ENCODE measurements around the gene PHF24. TPM values are rescaled to one million over a fixed set of nuclear protein-coding genes. Genes with fewer than 3 reads are reported as not detected.

The PHF24 gene
- total and polyA plus RNA-seq, 10 of the 15 experiments (the other 5 are each of a cell fraction or from before 2014, with no cell fraction given) = 0.02 to 0.04 TPM; not detected in 8

- TF ChIP-seq, protein P1, sequence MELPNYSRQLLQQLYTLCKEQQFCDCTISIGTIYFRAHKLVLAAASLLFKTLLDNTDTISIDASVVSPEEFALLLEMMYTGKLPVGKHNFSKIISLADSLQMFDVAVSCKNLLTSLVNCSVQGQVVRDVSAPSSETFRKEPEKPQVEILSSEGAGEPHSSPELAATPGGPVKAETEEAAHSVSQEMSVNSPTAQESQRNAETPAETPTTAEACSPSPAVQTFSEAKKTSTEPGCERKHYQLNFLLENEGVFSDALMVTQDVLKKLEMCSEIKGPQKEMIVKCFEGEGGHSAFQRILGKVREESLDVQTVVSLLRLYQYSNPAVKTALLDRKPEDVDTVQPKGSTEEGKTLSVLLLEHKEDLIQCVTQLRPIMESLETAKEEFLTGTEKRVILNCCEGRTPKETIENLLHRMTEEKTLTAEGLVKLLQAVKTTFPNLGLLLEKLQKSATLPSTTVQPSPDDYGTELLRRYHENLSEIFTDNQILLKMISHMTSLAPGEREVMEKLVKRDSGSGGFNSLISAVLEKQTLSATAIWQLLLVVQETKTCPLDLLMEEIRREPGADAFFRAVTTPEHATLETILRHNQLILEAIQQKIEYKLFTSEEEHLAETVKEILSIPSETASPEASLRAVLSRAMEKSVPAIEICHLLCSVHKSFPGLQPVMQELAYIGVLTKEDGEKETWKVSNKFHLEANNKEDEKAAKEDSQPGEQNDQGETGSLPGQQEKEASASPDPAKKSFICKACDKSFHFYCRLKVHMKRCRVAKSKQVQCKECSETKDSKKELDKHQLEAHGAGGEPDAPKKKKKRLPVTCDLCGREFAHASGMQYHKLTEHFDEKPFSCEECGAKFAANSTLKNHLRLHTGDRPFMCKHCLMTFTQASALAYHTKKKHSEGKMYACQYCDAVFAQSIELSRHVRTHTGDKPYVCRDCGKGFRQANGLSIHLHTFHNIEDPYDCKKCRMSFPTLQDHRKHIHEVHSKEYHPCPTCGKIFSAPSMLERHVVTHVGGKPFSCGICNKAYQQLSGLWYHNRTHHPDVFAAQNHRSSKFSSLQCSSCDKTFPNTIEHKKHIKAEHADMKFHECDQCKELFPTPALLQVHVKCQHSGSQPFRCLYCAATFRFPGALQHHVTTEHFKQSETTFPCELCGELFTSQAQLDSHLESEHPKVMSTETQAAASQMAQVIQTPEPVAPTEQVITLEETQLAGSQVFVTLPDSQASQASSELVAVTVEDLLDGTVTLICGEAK (IDR thresholded peaks at IDR 0.05; ENCODE audit: borderline replicate concordance) = no peak
- TF ChIP-seq POLR2AphosphoS5 (IDR thresholded peaks at IDR 0.05; ENCODE audit: low read length) (no peak), STAT3 (IDR thresholded peaks at IDR 0.05; ENCODE audit: low read depth, low read length) (no peak), NR2C2 (IDR thresholded peaks at IDR 0.05; ENCODE audit: borderline replicate concordance, control insufficient read depth, insufficient read length, low read depth) (no peak), IRF3 (IDR thresholded peaks at IDR 0.05) (no peak)
These were observed 68.6 kb downstream of the PHF24 start (continued) for GRCh38 chr9:35026671-35027070.

- 95% methylated on average over 1 of the region's 1 CpG for WGBS (ENCODE audit: insufficient coverage, insufficient replicate concordance, low lambda C conversion rate, missing lambda C conversion rate)
- no peak overlapping the region for H3K4me3 ChIP-seq
- H2AFZ ChIP-seq (ENCODE audit: control insufficient read depth, low read depth, low read length) = no peak overlapping the region
- H3K9ac ChIP-seq (ENCODE audit: control insufficient read depth, insufficient read depth, low read length) = no peak overlapping the region
- ATAC-seq (no peak), FAIRE-seq (no peak), DNase-seq (ENCODE audit: low read depth, low spot score) (no peak)
- ChIA-PET POLR2A (no interaction called here), RAD21 (ENCODE audit: unreplicated experiment) (no interaction called here), SMC1A (ENCODE audit: uncharacterized antibody, unreplicated experiment) (interaction anchor here (1.3 kb wide), 1 partner anchor 24 kb away, joined by 7 read pairs; no protein-coding TSS in a partner anchor), CTCF (interaction anchor here (0.9 to 7.2 kb wide), 4 partner anchors 24 to 159 kb away, joined by 3 to 39 read pairs (median 6); no protein-coding TSS in a partner anchor)
- no peaks in the 10 kb centered on the region for H3K79me2 ChIP-seq (ENCODE audit: control insufficient read depth, insufficient read depth, low read length)
- TF ChIP-seq STAT3 (IDR thresholded peaks at IDR 0.05; ENCODE audit: low read depth, low read length) (no peak), FOS (IDR thresholded peaks at IDR 0.05; ENCODE audit: borderline replicate concordance, extremely low read depth, insufficient read length) (no peak), BCL11A (IDR thresholded peaks at IDR 0.05; ENCODE audit: low read depth, low read length) (no peak), STAT1 (conservative IDR thresholded peaks at IDR 0.05) (no peak), IRF4 (IDR thresholded peaks at IDR 0.05; ENCODE audit: low read depth, low read length) (no peak), NR2F1 (conservative IDR thresholded peaks at IDR 0.05) (no peak), KDM1A (IDR thresholded peaks at IDR 0.05; ENCODE audit: borderline replicate concordance) (no peak), CBFB (IDR thresholded peaks at IDR 0.05; ENCODE audit: low read depth) (no peak), IRF3 (IDR thresholded peaks at IDR 0.05) (no peak), NR2C1 (IDR thresholded peaks at IDR 0.05) (no peak), CHD4 (IDR thresholded peaks at IDR 0.05) (no peak), MLLT1 (IDR thresholded peaks at IDR 0.05) (no peak), SREBF2 (IDR thresholded peaks at IDR 0.05; ENCODE audit: low read length) (no peak), YBX1 (IDR thresholded peaks at IDR 0.05) (no peak), POLR2A (IDR thresholded peaks at IDR 0.05; ENCODE audit: low read depth, low read length) (no peak)
- H3K4me1 ChIP-seq (ENCODE audit: control insufficient read depth, insufficient read depth, low read length) = peaks cover 4% of the 10 kb centered on the region; the same call in 1 of the 2 replicates
- H3K4me2 ChIP-seq (ENCODE audit: control insufficient read depth, insufficient read depth) = no peak overlapping the region
- H3K27ac ChIP-seq (ENCODE audit: control insufficient read depth, insufficient read depth) = no peak overlapping the region
- H3K36me3 ChIP-seq (ENCODE audit: control insufficient read depth in 2 of 2, insufficient read depth in 2 of 2, low read length in 1 of 2) = no peaks in the 10 kb centered on the region
- intact Hi-C loops (cut with micrococcal nuclease; ENCODE audit: unreplicated experiment) = no loop called here
- H3K9me3 ChIP-seq (replicated peaks; ENCODE audit: control insufficient read depth, insufficient read depth, low read length) = no peaks in the 10 kb centered on the region; the same call in 2 of the 3 replicates
- no peaks in the 10 kb centered on the region for H4K20me1 ChIP-seq (ENCODE audit: control insufficient read depth, insufficient read depth)
- in situ Hi-C loops (cut with MboI) = no loop called here
- BruUV-seq (replicated peaks) = no TSS peak
- no peaks in the 10 kb centered on the region for H3K27me3 ChIP-seq (replicated peaks in 1 of 2; ENCODE audit: control insufficient read depth in 2 of 2, insufficient read depth in 2 of 2, low read length in 1 of 2)
These were observed 69.3 kb downstream of the PHF24 start for GRCh38 chr9:35027374-35027773.
